Gastroesophageal sphincter (tissue), 3 donors: ENCODE results near the gene GTF3A.

Source experiments
- EP300 ChIP-seq: sonication (generic); formaldehyde crosslinking; IDR thresholded peaks from one replicate; pipeline ENCODE4 v1.6.1; 2017; ENCODE audit warnings: antibody characterized with exemption, mild to moderate bottlenecking
- POLR2A ChIP-seq, 2 donors: fragments of 450-650 bp; IDR thresholded peaks; one replicate each; pipeline ENCODE4 v1.6.1; 2017; ENCODE audit warnings: antibody characterized with exemption in 2 of 2, mild to moderate bottlenecking in 2 of 2, moderate library complexity in 1 of 2
- POLR2AphosphoS5 ChIP-seq: sonication (generic); formaldehyde crosslinking; IDR thresholded peaks from one replicate; pipeline ENCODE4 v1.6.1; 2017; ENCODE audit warnings: antibody characterized with exemption
- TF ChIP-seq, protein P1 (sequence below), 4 experiments: fragments of 200-600 bp in 2 of 4; fragments of 450-650 bp in 2 of 4; sonication (generic) in 1 of 4; IDR thresholded peaks; one replicate each; pipeline ENCODE4 v1.5.1; 2017 to 2019; ENCODE audit warnings: antibody characterized with exemption in 4 of 4, mild to moderate bottlenecking in 2 of 4, moderate library complexity in 2 of 4

DNA sequence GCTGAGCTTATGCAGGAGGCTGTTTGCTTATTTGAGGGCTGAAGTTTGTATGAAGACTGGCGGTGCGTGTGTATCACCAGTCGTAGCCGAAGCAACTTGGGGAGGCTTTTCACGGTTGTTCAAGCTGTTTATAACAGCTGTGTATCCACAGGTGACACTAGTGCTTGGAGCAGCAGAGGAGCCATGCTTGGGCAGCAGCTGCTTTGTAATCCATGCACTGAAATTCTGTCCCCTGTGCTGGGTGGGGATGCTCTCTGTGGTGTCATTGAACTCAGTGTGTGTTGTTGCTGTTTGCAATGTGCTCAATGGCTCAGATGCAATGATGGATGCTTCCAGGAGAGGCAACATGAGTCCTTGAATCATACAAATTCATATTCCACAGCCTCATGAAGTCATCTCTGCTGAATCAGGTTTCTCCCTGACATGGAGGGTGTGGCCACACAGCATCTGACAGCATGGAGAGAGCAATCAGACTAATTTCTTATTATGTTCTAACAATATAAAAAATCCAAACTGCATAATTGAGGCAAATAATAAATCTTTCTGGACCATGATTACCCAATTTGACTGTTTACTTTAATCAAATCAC is 18.8 kb upstream of the GTF3A start:
- no peak for TF ChIP-seq POLR2AphosphoS5
- TF ChIP-seq, protein P1, sequence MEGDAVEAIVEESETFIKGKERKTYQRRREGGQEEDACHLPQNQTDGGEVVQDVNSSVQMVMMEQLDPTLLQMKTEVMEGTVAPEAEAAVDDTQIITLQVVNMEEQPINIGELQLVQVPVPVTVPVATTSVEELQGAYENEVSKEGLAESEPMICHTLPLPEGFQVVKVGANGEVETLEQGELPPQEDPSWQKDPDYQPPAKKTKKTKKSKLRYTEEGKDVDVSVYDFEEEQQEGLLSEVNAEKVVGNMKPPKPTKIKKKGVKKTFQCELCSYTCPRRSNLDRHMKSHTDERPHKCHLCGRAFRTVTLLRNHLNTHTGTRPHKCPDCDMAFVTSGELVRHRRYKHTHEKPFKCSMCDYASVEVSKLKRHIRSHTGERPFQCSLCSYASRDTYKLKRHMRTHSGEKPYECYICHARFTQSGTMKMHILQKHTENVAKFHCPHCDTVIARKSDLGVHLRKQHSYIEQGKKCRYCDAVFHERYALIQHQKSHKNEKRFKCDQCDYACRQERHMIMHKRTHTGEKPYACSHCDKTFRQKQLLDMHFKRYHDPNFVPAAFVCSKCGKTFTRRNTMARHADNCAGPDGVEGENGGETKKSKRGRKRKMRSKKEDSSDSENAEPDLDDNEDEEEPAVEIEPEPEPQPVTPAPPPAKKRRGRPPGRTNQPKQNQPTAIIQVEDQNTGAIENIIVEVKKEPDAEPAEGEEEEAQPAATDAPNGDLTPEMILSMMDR (IDR thresholded peaks at IDR 0.05) = no peak
- no peak for TF ChIP-seq POLR2A (IDR thresholded peaks at IDR 0.05)
- no peak for TF ChIP-seq EP300
